ENCODE results near the gene NSMCE3.

DNA sequence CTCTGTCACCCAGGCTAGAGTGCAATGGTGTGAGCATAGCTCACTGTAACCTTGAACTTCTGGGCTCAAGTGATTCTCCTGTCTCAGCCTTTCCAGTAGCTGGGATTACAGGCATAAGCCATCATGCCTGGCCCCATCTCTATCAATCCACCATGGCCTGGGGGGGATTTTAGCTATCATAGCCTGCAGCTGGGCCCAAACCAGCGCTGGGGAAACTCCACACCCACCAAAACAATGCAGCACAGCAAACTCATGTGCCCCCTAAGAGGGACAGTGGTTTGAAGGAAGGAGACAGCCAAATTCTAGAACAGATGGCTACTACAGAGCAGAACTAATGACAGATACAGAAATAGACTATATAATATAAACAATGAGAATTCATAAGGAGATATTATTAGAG lies 13.8 kb upstream of the NSMCE3 start:
- TF ChIP-seq, protein P1, sequence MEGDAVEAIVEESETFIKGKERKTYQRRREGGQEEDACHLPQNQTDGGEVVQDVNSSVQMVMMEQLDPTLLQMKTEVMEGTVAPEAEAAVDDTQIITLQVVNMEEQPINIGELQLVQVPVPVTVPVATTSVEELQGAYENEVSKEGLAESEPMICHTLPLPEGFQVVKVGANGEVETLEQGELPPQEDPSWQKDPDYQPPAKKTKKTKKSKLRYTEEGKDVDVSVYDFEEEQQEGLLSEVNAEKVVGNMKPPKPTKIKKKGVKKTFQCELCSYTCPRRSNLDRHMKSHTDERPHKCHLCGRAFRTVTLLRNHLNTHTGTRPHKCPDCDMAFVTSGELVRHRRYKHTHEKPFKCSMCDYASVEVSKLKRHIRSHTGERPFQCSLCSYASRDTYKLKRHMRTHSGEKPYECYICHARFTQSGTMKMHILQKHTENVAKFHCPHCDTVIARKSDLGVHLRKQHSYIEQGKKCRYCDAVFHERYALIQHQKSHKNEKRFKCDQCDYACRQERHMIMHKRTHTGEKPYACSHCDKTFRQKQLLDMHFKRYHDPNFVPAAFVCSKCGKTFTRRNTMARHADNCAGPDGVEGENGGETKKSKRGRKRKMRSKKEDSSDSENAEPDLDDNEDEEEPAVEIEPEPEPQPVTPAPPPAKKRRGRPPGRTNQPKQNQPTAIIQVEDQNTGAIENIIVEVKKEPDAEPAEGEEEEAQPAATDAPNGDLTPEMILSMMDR (IDR thresholded peaks at IDR 0.05; ENCODE audit: low read length): no peak
- TF ChIP-seq EZH2 (optimal IDR thresholded peaks at IDR 0.05; ENCODE audit: low read depth, low read length) (no peak), EZH2phosphoT487 (IDR thresholded peaks at IDR 0.05; ENCODE audit: low read length) (no peak)
